Right atrium auricular region (tissue), 2 donors: ENCODE data around the gene CASP6. TPM values are rescaled to one million over a fixed set of nuclear protein-coding genes. Genes with fewer than 3 reads are reported as not detected.

Source experiments
- DNase-seq: peaks from one replicate; pipeline ENCODE4 v3.0.0-alpha.2; 2019; ENCODE audit warnings: low spot score
- H3K27ac ChIP-seq, 2 donors: fragments of 200-600 bp; sonication (generic); 1 replicate in 1 of 2; 2 replicates in 1 of 2; pipeline ENCODE4 v1.5.1; 2016 to 2019
- H3K27me3 ChIP-seq, 2 donors: fragments of 200-600 bp; sonication (generic); one replicate each; pipeline versions ENCODE4 v1.5.1 to v1.6.0; 2017 to 2019
- H3K36me3 ChIP-seq: fragments of 200-600 bp; sonication (generic); one replicate; pipeline ENCODE4 v1.5.1; 2016
- H3K4me1 ChIP-seq, 2 donors: fragments of 200-600 bp; sonication (generic); one replicate each; pipeline versions ENCODE4 v1.5.1 to v1.6.0; 2017 to 2019
- H3K4me3 ChIP-seq, 2 donors: fragments of 200-600 bp; sonication (generic); 1 replicate in 1 of 2; 2 replicates in 1 of 2; pipeline ENCODE4 v1.5.1; 2017 to 2019; ENCODE audit warnings: mild to moderate bottlenecking in 1 of 2, moderate library complexity in 1 of 2
- H3K9me3 ChIP-seq, 2 donors: fragments of 200-600 bp; sonication (generic); one replicate each; pipeline ENCODE4 v1.5.1; 2019
- CTCF ChIP-seq, 2 donors: fragments of 200-600 bp; sonication (generic); IDR thresholded peaks; one replicate each; pipeline ENCODE4 v1.5.1; 2019; ENCODE audit warnings: antibody characterized with exemption in 2 of 2
- total RNA-seq, 2 donors: library from RNA; depleted of rRNA; stranded (reverse); fragments of >200 nt; gene quantifications; one replicate each; pipeline ENCODE4 v1.1.0, GENCODE V29; 2016

The CASP6 gene
- total RNA-seq, 2 donors from 2014 or later = 8.6 to 18.2 TPM

- Histone ChIP-seq H3K36me3 (no peaks in the 10 kb centered on the region), H3K4me3 (peak overlapping the region; percentile 82 to 95), H3K9me3 (no peaks in the 10 kb centered on the region), H3K27me3 (no peaks in the 10 kb centered on the region), H3K4me1 (peaks cover 0 to 12% of the 10 kb centered on the region in 2 donors), H3K27ac (peak overlapping the region in 1 of 2 donors; percentile 90)
- no peak for TF ChIP-seq CTCF (IDR thresholded peaks at IDR 0.05)
- no peak for DNase-seq
These were observed 25.1 kb upstream of the CASP6 start for GRCh38 chr4:109728385-109728784.

- TF ChIP-seq CTCF (IDR thresholded peaks at IDR 0.05) = no peak
- H3K9me3 ChIP-seq = no peaks in the 10 kb centered on the region
- H3K4me3 ChIP-seq = no peak overlapping the region
- DNase-seq = no peak
- H3K27ac ChIP-seq = no peak overlapping the region
- H3K27me3 ChIP-seq = no peaks in the 10 kb centered on the region
- no peaks in the 10 kb centered on the region for H3K4me1 ChIP-seq
- H3K36me3 ChIP-seq = no peaks in the 10 kb centered on the region
These were observed 19.9 kb upstream of the CASP6 start for GRCh38 chr4:109723110-109723509.

GRCh38 chr4:109722357-109722756 lies 19.1 kb upstream of the CASP6 start:
- no peak for DNase-seq
- no peaks in the 10 kb centered on the region for H3K9me3 ChIP-seq
- TF ChIP-seq CTCF (IDR thresholded peaks at IDR 0.05) = no peak
- no peak overlapping the region for H3K27ac ChIP-seq
- no peak overlapping the region for H3K4me3 ChIP-seq
- H3K36me3 ChIP-seq = no peaks in the 10 kb centered on the region
- no peaks in the 10 kb centered on the region for H3K4me1 ChIP-seq
- H3K27me3 ChIP-seq = no peaks in the 10 kb centered on the region

- Histone ChIP-seq H3K27me3 (no peaks in the 10 kb centered on the region), H3K27ac (no peak overlapping the region)
- no peak for DNase-seq
These were observed 17.8 kb upstream of the CASP6 start for GRCh38 chr4:109721033-109721432.

GRCh38 chr4:109719604-109720003 lies 16.4 kb upstream of the CASP6 start:
- no peaks in the 10 kb centered on the region for H3K9me3 ChIP-seq
- no peak for TF ChIP-seq CTCF (IDR thresholded peaks at IDR 0.05)

More at GRCh38 chr4:109721033-109721432, 17.8 kb upstream of the CASP6 start:
- Histone ChIP-seq H3K9me3 (no peaks in the 10 kb centered on the region), H3K4me1 (no peaks in the 10 kb centered on the region), H3K4me3 (no peak overlapping the region), H3K36me3 (peaks cover 9% of the 10 kb centered on the region)
- TF ChIP-seq CTCF (IDR thresholded peaks at IDR 0.05) = no peak

GRCh38 chr4:109718759-109719158 lies 15.5 kb upstream of the CASP6 start:
- Histone ChIP-seq H3K4me1 (no peaks in the 10 kb centered on the region), H3K4me3 (no peak overlapping the region), H3K36me3 (peaks cover 15% of the 10 kb centered on the region), H3K27me3 (no peaks in the 10 kb centered on the region), H3K9me3 (no peaks in the 10 kb centered on the region), H3K27ac (no peak overlapping the region)
- no peak for DNase-seq
- no peak for TF ChIP-seq CTCF (IDR thresholded peaks at IDR 0.05)

More at GRCh38 chr4:109719604-109720003, 16.4 kb upstream of the CASP6 start:
- Histone ChIP-seq H3K36me3 (peaks cover 10% of the 10 kb centered on the region), H3K4me3 (no peak overlapping the region), H3K27ac (no peak overlapping the region), H3K27me3 (no peaks in the 10 kb centered on the region), H3K4me1 (no peaks in the 10 kb centered on the region)
- DNase-seq = no peak
